Body of pancreas (tissue), 4 donors: ENCODE data around the gene KDM4C.

ENCODE experiments used
- POLR2A ChIP-seq, 3 donors: fragments of 450-650 bp; IDR thresholded peaks; one replicate each; pipeline ENCODE4 v1.6.1; 2016; ENCODE audit warnings: antibody characterized with exemption in 3 of 3, mild to moderate bottlenecking in 2 of 3
- TF ChIP-seq, protein P1 (sequence below), 7 experiments: fragments of 450-650 bp in 4 of 7; fragments of 200-600 bp in 3 of 7; sonication (generic) in 3 of 7; IDR thresholded peaks; one replicate each; pipeline ENCODE4 v1.5.1; 2016 to 2019; ENCODE audit warnings: antibody characterized with exemption in 7 of 7

DNA sequence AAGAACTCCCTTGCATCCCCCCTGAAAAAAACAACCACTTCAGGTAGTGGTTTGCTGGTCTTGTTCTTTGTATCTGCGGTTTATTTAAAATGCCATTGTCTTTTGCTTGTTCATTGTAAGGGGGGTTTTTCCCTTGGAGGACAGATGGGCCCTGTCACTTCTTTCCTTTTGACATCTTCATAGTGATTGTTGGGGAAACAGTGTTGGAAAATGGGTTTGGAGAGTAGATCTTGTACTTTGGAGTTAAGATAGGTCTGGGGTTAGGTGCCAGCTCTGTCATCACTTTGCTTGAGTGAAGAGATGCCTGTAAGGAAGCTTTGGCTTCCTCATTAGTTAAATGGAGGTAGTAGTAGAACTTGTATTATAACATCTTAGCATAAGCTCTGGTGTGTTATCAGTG is 112.4 kb downstream of the KDM4C start:
- TF ChIP-seq, protein P1, sequence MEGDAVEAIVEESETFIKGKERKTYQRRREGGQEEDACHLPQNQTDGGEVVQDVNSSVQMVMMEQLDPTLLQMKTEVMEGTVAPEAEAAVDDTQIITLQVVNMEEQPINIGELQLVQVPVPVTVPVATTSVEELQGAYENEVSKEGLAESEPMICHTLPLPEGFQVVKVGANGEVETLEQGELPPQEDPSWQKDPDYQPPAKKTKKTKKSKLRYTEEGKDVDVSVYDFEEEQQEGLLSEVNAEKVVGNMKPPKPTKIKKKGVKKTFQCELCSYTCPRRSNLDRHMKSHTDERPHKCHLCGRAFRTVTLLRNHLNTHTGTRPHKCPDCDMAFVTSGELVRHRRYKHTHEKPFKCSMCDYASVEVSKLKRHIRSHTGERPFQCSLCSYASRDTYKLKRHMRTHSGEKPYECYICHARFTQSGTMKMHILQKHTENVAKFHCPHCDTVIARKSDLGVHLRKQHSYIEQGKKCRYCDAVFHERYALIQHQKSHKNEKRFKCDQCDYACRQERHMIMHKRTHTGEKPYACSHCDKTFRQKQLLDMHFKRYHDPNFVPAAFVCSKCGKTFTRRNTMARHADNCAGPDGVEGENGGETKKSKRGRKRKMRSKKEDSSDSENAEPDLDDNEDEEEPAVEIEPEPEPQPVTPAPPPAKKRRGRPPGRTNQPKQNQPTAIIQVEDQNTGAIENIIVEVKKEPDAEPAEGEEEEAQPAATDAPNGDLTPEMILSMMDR (IDR thresholded peaks at IDR 0.05), result no peak
- no peak for TF ChIP-seq POLR2A (IDR thresholded peaks at IDR 0.05)
